HG03196 (cell line): ENCODE data around the gene GALNT16.
"Not testable (repeated sequence)": the region's sequence is repeated elsewhere in the genome, so short reads cannot be mapped to it uniquely, and the experiment has no call there.

Experiments used
- ATAC-seq: cut with Tn5 transposase; IDR thresholded peaks from one replicate; pipeline ENCODE4 v1.9.1; 2021; ENCODE audit not compliant: unreplicated experiment

GALNT16 gene

GRCh38 chr14:69259168-69259526 lies 811 bp upstream of the GALNT16 start:
- no peak for ATAC-seq

- no peak for ATAC-seq
Measured at GRCh38 chr14:69260190-69260860, 367 bp downstream of the GALNT16 start.

GRCh38 chr14:69260861-69261564 lies 1.1 kb downstream of the GALNT16 start:
- ATAC-seq: peak; percentile 49

GRCh38 chr14:69261761-69262331 lies 1.9 kb downstream of the GALNT16 start:
- no peak for ATAC-seq

- no peak for ATAC-seq
Measured at GRCh38 chr14:69262516-69262915, 2.6 kb downstream of the GALNT16 start.

- ATAC-seq: no peak
Measured at GRCh38 chr14:69263364-69263763, 3.4 kb downstream of the GALNT16 start.

- no peak for ATAC-seq
Measured at GRCh38 chr14:69263771-69264170, 3.8 kb downstream of the GALNT16 start.

- no peak for ATAC-seq
Measured at GRCh38 chr14:69266572-69267345, 6.8 kb downstream of the GALNT16 start.

GRCh38 chr14:69267492-69267891 lies 7.5 kb downstream of the GALNT16 start:
- ATAC-seq: no peak

GRCh38 chr14:69268223-69268622 lies 8.3 kb downstream of the GALNT16 start:
- no peak for ATAC-seq

GRCh38 chr14:69268763-69269162 lies 8.8 kb downstream of the GALNT16 start:
- ATAC-seq: no peak

GRCh38 chr14:69269381-69269780 lies 9.4 kb downstream of the GALNT16 start:
- ATAC-seq: no peak

GRCh38 chr14:69270097-69270496 lies 10.1 kb downstream of the GALNT16 start:
- no peak for ATAC-seq

GRCh38 chr14:69270795-69271708 lies 11.1 kb downstream of the GALNT16 start:
- ATAC-seq: no peak

GRCh38 chr14:69274321-69274720 lies 14.4 kb downstream of the GALNT16 start:
- ATAC-seq: no peak

GRCh38 chr14:69275331-69275730 lies 15.4 kb downstream of the GALNT16 start:
- ATAC-seq: no peak

- ATAC-seq: not testable (repeated sequence)
Measured at GRCh38 chr14:69277356-69277755, 17.4 kb downstream of the GALNT16 start.

- no peak for ATAC-seq
Measured at GRCh38 chr14:69280746-69281291, 20.9 kb downstream of the GALNT16 start.

- no peak for ATAC-seq
Measured at GRCh38 chr14:69281450-69282169, 21.7 kb downstream of the GALNT16 start.

- ATAC-seq: no peak
Measured at GRCh38 chr14:69282448-69282847, 22.5 kb downstream of the GALNT16 start.
